Esophagus muscularis mucosa (tissue), 4 donors: ENCODE data around the gene LY6G5C. TPM values are rescaled to one million over a fixed set of nuclear protein-coding genes. Genes with fewer than 3 reads are reported as not detected.

Source experiments
- DNase-seq: peaks from one replicate; pipeline ENCODE4 v3.0.0-alpha.2; 2017; ENCODE audit errors: extremely low spot score
- H3K27ac ChIP-seq, 4 donors: fragments of 200-600 bp; sonication (generic); replicated peaks in 1 of 4; 1 replicate in 3 of 4; 2 replicates in 1 of 4; pipeline ENCODE4 v1.5.1; 2016 to 2019; ENCODE audit warnings: mild to moderate bottlenecking in 1 of 4
- H3K27me3 ChIP-seq, 4 donors: fragments of 200-600 bp; sonication (generic); one replicate each; pipeline versions ENCODE4 v1.5.1 to v1.6.0; 2016 to 2019
- H3K36me3 ChIP-seq, 4 donors: fragments of 200-600 bp; sonication (generic); one replicate each; pipeline ENCODE4 v1.5.1; 2016 to 2019
- H3K4me1 ChIP-seq, 4 donors: fragments of 200-600 bp; sonication (generic); one replicate each; pipeline ENCODE4 v1.5.1; 2016 to 2019
- H3K4me3 ChIP-seq, 4 donors: fragments of 200-600 bp; sonication (generic); 1 replicate in 2 of 4; 2 replicates in 2 of 4; pipeline ENCODE4 v1.5.1; 2016 to 2019; ENCODE audit warnings: mild to moderate bottlenecking in 4 of 4, moderate library complexity in 1 of 4
- H3K9me3 ChIP-seq, 4 donors: fragments of 200-600 bp; sonication (generic); 1 replicate in 3 of 4; 2 replicates in 1 of 4; pipeline ENCODE4 v1.5.1; 2016 to 2019
- EP300 ChIP-seq: sonication (generic); formaldehyde crosslinking; IDR thresholded peaks from one replicate; pipeline ENCODE4 v1.6.1; 2017; ENCODE audit warnings: antibody characterized with exemption
- POLR2A ChIP-seq: fragments of 450-650 bp; IDR thresholded peaks from one replicate; pipeline ENCODE4 v1.6.1; 2017; ENCODE audit warnings: antibody characterized with exemption, moderate library complexity, mild to moderate bottlenecking, low read depth
- POLR2AphosphoS5 ChIP-seq, 2 donors: sonication (generic); formaldehyde crosslinking; IDR thresholded peaks; one replicate each; pipeline ENCODE4 v1.6.1; 2017; ENCODE audit warnings: antibody characterized with exemption in 2 of 2
- WGBS: methylation state at CpG from one replicate; pipeline ENCODE4 v1.1.5; 2018; 5-methylcytosine and 5-hydroxymethylcytosine counted together
- intact Hi-C: fragments of 100-400 bp; cut with DNase I; formaldehyde crosslinking; loops from one replicate; pipeline ENCODE4 v1.15.1; 2023
- total RNA-seq, 4 donors: library from RNA; depleted of rRNA; stranded (reverse); fragments of >200 nt; gene quantifications; one replicate each; pipeline versions ENCODE4 v1.1.0 to v1.2.1, GENCODE V29; 2016
- TF ChIP-seq, protein P1 (sequence below), 3 experiments: fragments of 200-600 bp in 2 of 3; fragments of 450-650 bp in 1 of 3; sonication (generic) in 2 of 3; IDR thresholded peaks; one replicate each; pipeline ENCODE4 v1.5.1; 2017 to 2019; ENCODE audit warnings: antibody characterized with exemption in 3 of 3, mild to moderate bottlenecking in 2 of 3, moderate library complexity in 1 of 3

Gene LY6G5C
- total RNA-seq, 4 donors from 2014 or later, result 2.0 to 2.9 TPM; not detected in 2

- no peak for DNase-seq
- no peak for TF ChIP-seq POLR2A
- TF ChIP-seq, protein P1, sequence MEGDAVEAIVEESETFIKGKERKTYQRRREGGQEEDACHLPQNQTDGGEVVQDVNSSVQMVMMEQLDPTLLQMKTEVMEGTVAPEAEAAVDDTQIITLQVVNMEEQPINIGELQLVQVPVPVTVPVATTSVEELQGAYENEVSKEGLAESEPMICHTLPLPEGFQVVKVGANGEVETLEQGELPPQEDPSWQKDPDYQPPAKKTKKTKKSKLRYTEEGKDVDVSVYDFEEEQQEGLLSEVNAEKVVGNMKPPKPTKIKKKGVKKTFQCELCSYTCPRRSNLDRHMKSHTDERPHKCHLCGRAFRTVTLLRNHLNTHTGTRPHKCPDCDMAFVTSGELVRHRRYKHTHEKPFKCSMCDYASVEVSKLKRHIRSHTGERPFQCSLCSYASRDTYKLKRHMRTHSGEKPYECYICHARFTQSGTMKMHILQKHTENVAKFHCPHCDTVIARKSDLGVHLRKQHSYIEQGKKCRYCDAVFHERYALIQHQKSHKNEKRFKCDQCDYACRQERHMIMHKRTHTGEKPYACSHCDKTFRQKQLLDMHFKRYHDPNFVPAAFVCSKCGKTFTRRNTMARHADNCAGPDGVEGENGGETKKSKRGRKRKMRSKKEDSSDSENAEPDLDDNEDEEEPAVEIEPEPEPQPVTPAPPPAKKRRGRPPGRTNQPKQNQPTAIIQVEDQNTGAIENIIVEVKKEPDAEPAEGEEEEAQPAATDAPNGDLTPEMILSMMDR (IDR thresholded peaks at IDR 0.05), result no peak
- Histone ChIP-seq H3K4me3 (no peak overlapping the region), H3K36me3 (no peaks in the 10 kb centered on the region), H3K27me3 (no peaks in the 10 kb centered on the region), H3K9me3 (no peaks in the 10 kb centered on the region), H3K27ac (no peak overlapping the region), H3K4me1 (no peaks in the 10 kb centered on the region)
- 100% methylated on average over 1 of the region's 1 CpG for WGBS
- intact Hi-C loops, result no loop called here
Observed at GRCh38 chr6:31718265-31718664, 37.4 kb upstream of the LY6G5C start.

DNA sequence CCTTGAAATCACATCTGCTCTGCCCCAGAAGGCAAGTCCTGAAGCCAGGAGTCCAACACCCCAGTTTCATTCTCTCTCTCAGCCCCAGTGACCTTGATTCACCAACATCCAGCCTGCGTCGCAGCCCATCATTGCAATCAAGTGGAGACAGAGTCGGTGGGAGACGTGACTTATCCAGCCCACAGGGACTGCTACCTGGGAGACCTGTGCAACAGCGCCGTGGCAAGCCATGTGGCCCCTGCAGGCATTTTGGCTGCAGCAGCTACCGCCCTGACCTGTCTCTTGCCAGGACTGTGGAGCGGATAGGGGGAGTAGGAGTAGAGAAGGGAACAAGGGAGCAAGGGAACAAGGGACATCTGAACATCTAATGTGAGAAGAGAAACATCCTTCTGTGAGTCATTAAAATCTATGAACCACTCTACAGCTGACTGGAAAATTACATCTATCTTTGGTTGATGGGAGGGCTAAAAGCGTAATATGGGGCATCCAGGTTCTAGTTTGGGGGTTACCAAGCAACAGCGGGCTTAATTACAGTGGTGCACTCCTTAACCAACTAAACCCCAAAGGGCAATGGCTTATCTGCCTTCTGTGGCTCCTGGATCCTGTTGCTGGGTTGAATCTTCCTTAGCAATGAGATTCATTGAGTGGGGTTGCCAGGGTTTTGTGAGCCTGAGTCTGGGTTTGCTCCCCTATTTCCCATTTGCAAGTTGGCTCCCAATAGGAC is 36.8 kb upstream of the LY6G5C start:
- no peaks in the 10 kb centered on the region for H3K9me3 ChIP-seq
- no peak overlapping the region for H3K4me3 ChIP-seq
- no peaks in the 10 kb centered on the region for H3K36me3 ChIP-seq
- TF ChIP-seq POLR2AphosphoS5 (IDR thresholded peaks at IDR 0.05), result no peak
- WGBS, result 67% methylated on average over 8 of the region's 10 CpGs
- H3K4me1 ChIP-seq, result no peaks in the 10 kb centered on the region
- intact Hi-C loops, result no loop called here
- H3K27ac ChIP-seq, result no peak overlapping the region
- no peak for DNase-seq
- no peaks in the 10 kb centered on the region for H3K27me3 ChIP-seq

DNA sequence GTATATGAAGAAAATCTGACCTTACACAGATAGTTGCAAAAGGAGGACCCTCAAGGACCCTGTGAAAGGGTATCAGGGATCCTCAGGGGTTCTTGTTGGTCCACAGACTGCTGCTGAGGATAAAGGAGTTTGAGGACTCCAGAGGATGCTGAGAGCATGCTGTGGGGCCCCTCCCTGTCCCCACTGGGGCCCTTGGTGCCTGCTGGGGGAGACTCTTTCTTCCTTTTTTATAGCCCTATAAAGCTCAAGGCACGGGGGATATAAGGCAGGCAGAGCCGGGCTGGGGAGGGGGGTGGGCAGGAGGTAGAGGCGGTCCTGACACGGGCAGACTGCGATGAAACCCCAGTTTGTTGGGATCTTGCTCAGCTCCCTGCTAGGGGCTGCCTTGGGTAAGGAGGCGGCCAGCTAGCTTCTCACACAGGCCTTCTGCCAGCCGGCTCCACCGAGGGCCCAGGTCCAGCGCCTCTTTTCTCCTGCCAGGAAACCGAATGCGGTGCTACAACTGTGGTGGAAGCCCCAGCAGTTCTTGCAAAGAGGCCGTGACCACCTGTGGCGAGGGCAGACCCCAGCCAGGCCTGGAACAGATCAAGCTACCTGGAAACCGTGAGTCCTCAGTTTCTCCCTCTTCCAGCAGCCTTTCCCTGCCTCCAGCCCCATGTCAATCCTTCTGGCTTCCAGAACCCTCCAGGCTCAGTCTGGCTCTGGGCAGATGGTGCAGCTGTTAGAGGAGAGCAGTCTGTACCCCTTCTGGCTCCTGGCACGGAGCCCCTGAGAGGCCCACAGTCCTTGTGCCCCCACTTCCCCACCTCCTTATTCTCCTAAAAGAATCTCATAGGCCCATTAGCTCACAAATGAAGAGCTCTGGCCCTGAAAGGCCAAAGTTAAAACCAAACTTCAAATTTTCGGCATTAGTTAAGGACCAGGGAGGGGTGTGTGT is 34.4 kb upstream of the LY6G5C start, which contains the start of gene LY6G6D:
LY6G6D (plus strand) TSS at position 327 of the 937 bp plus-strand sequence; CDS start at position 335, 8 bp downstream.
- Histone ChIP-seq H3K27ac (no peak within 1 kb of the TSS), H3K4me3 (no peak within 1 kb of the TSS), H3K4me1 (no peaks in the 10 kb centered on the region), H3K9me3 (no peaks in the 10 kb centered on the region), H3K27me3 (peaks cover 0 to under 1% (median 0%) of the 10 kb centered on the region in 4 donors), H3K36me3 (no peaks in the 10 kb centered on the region)
- WGBS, result 67% methylated on average over 10 of the region's 16 CpGs
- no peak for DNase-seq
- intact Hi-C loops, result no loop called here
- TF ChIP-seq POLR2AphosphoS5 (IDR thresholded peaks at IDR 0.05) (no peak), EP300 (no peak), POLR2A (no peak)
- TF ChIP-seq, protein P1 (IDR thresholded peaks at IDR 0.05), result no peak

GRCh38 chr6:31713991-31714684 is 33.3 kb upstream of the LY6G5C start:
- Histone ChIP-seq H3K27ac (no peak overlapping the region), H3K36me3 (no peaks in the 10 kb centered on the region), H3K4me1 (no peaks in the 10 kb centered on the region), H3K27me3 (peaks cover 0 to 6% (median 0%) of the 10 kb centered on the region in 4 donors), H3K4me3 (no peak overlapping the region), H3K9me3 (no peaks in the 10 kb centered on the region)
- intact Hi-C loops, result no loop called here
- no peak for TF ChIP-seq POLR2AphosphoS5 (IDR thresholded peaks at IDR 0.05)
- TF ChIP-seq, protein P1 (IDR thresholded peaks at IDR 0.05), result no peak
- TF ChIP-seq POLR2A, result no peak
- DNase-seq, result no peak
- WGBS, result 52% methylated on average over 5 of the region's 5 CpGs

DNA sequence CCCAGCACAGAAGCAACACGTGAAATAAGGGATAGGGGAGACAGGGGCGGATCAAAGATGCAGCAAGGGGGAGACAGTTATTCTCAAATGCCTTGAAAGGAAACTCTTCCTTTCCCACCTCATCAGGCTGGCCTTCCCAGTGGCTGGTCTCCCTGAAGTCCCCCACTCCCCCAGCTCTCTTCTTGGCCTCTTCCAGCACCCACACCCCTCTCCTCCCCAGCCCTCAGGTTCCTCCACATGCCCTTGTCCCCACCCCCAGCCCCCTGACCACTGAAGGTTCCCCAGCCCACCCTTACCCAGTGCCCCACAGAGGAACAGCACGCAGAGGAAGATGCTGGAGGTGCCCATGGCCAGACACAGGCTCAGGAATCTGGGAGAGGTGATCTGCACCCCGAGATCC is 32.6 kb upstream of the LY6G5C start:
- TF ChIP-seq, protein P1 (IDR thresholded peaks at IDR 0.05), result no peak
- TF ChIP-seq POLR2A (no peak), POLR2AphosphoS5 (IDR thresholded peaks at IDR 0.05) (no peak), EP300 (no peak)
- Histone ChIP-seq H3K27ac (no peak overlapping the region), H3K9me3 (no peaks in the 10 kb centered on the region), H3K4me1 (no peaks in the 10 kb centered on the region), H3K36me3 (no peaks in the 10 kb centered on the region), H3K27me3 (peaks cover 0 to 6% (median 0%) of the 10 kb centered on the region in 4 donors), H3K4me3 (no peak overlapping the region)
- no peak for DNase-seq
- WGBS, result 71% methylated on average over 4 of the region's 4 CpGs
- intact Hi-C loops, result no loop called here
